Measurements from ENCODE around the gene SHISA5. TPM values are rescaled to one million over a fixed set of nuclear protein-coding genes. Genes with fewer than 3 reads are reported as not detected.
"Not testable (repeated sequence)": the region's sequence is repeated elsewhere in the genome, so short reads cannot be mapped to it uniquely, and the experiment has no call there.

The SHISA5 gene
- total RNA-seq, 1 experiment from 2014 or later, result 226 TPM

- ChIA-PET POLR2A (interaction anchor here (0.6 kb wide), 1 partner anchor 701 kb away, joined by 3 read pairs; no protein-coding TSS in a partner anchor), CTCF (no interaction called here)
- TF ChIP-seq CTCF (IDR thresholded peaks at IDR 0.05; ENCODE audit: insufficient read depth in 1 of 2, low read depth in 1 of 2, low read length in 1 of 2, severe bottlenecking in 1 of 2, unreplicated experiment in 1 of 2), result no peak
- H3K36me3 ChIP-seq (ENCODE audit: control insufficient read depth, insufficient read depth, low read length), result peaks cover 1% of the 10 kb centered on the region
- Mint-ChIP-seq H3K27me3 (ENCODE audit: insufficient read depth, unreplicated experiment) (no peaks in the 10 kb centered on the region), H3K36me3 (ENCODE audit: insufficient read depth, unreplicated experiment) (peaks cover 15% of the 10 kb centered on the region), H3K4me1 (ENCODE audit: low read depth, unreplicated experiment) (no peaks in the 10 kb centered on the region), H3K9me3 (ENCODE audit: unreplicated experiment) (no peaks in the 10 kb centered on the region), H3K4me3 (ENCODE audit: unreplicated experiment) (no peak overlapping the region), H3K27ac (ENCODE audit: unreplicated experiment) (no peak overlapping the region)
- intact Hi-C loops (cut with micrococcal nuclease; ENCODE audit: unreplicated experiment), result no loop called here
- no peaks in the 10 kb centered on the region for H3K9me3 ChIP-seq
- H3K4me3 ChIP-seq (ENCODE audit: low read depth, low read length), result no peak overlapping the region
- H3K4me1 ChIP-seq, result no peaks in the 10 kb centered on the region
- BruUV-seq (replicated peaks), result no TSS peak
- no peak for DNase-seq
- H3K27me3 ChIP-seq (replicated peaks; ENCODE audit: control insufficient read depth, insufficient read depth, low read length), result no peaks in the 10 kb centered on the region
Observed at GRCh38 chr3:48532271-48532976, 28.4 kb upstream of the SHISA5 start.

GRCh38 chr3:48530701-48531100 is 26.7 kb upstream of the SHISA5 start:
- DNase-seq; CTCF ChIA-PET; intact Hi-C loops (cut with micrococcal nuclease; ENCODE audit: unreplicated experiment): not testable (repeated sequence)

GRCh38 chr3:48528754-48529153 is 24.8 kb upstream of the SHISA5 start:
- Histone ChIP-seq H3K4me1 (no peaks in the 10 kb centered on the region), H3K36me3 (ENCODE audit: control insufficient read depth, insufficient read depth, low read length) (no peaks in the 10 kb centered on the region), H3K27me3 (replicated peaks; ENCODE audit: control insufficient read depth, insufficient read depth, low read length) (no peaks in the 10 kb centered on the region), H3K4me3 (ENCODE audit: low read depth, low read length) (no peak overlapping the region), H3K9me3 (no peaks in the 10 kb centered on the region)
- no TSS peak for BruUV-seq (replicated peaks)
- DNase-seq, result no peak
- H3K27ac Mint-ChIP-seq (ENCODE audit: unreplicated experiment), result no peak overlapping the region
- H3K4me3 Mint-ChIP-seq (ENCODE audit: unreplicated experiment), result no peak overlapping the region
- no peaks in the 10 kb centered on the region for H3K4me1 Mint-ChIP-seq (ENCODE audit: low read depth, unreplicated experiment)
- no peaks in the 10 kb centered on the region for H3K27me3 Mint-ChIP-seq (ENCODE audit: insufficient read depth, unreplicated experiment)
- TF ChIP-seq CTCF (IDR thresholded peaks at IDR 0.05; ENCODE audit: insufficient read depth in 1 of 2, low read depth in 1 of 2, low read length in 1 of 2, severe bottlenecking in 1 of 2, unreplicated experiment in 1 of 2), result no peak
- POLR2A ChIA-PET, result no interaction called here
- no peaks in the 10 kb centered on the region for H3K9me3 Mint-ChIP-seq (ENCODE audit: unreplicated experiment)
- peaks cover 17% of the 10 kb centered on the region for H3K36me3 Mint-ChIP-seq (ENCODE audit: insufficient read depth, unreplicated experiment)
- CTCF ChIA-PET, result no interaction called here
- intact Hi-C loops (cut with micrococcal nuclease; ENCODE audit: unreplicated experiment), result no loop called here

More at GRCh38 chr3:48530701-48531100, 26.7 kb upstream of the SHISA5 start:
- H3K27me3 Mint-ChIP-seq (ENCODE audit: insufficient read depth, unreplicated experiment); H3K27me3 ChIP-seq (replicated peaks; ENCODE audit: control insufficient read depth, insufficient read depth, low read length); H3K9me3 Mint-ChIP-seq (ENCODE audit: unreplicated experiment); H3K36me3 ChIP-seq (ENCODE audit: control insufficient read depth, insufficient read depth, low read length); H3K4me1 Mint-ChIP-seq (ENCODE audit: low read depth, unreplicated experiment); POLR2A ChIA-PET; BruUV-seq (replicated peaks); H3K4me3 Mint-ChIP-seq (ENCODE audit: unreplicated experiment); H3K4me3 ChIP-seq (ENCODE audit: low read depth, low read length); H3K27ac Mint-ChIP-seq (ENCODE audit: unreplicated experiment); H3K9me3 ChIP-seq; H3K4me1 ChIP-seq: not testable (repeated sequence)
- H3K36me3 Mint-ChIP-seq (ENCODE audit: insufficient read depth, unreplicated experiment), result peaks cover 17% of the 10 kb centered on the region
